OCI-LY1 (cell line): ENCODE results near the gene TNFAIP8L3.

Experiments
- H2AFZ ChIP-seq: fragments of 200-600 bp; sonication (generic), shearing (Covaris generic); 2 replicates; pipeline ENCODE4 v1.6.0; 2014; ENCODE audit warnings: antibody characterized with exemption, mild to moderate bottlenecking, low read length
- H3F3A ChIP-seq: fragments of 200-600 bp; sonication (generic), shearing (Covaris generic); 2 replicates; pipeline ENCODE4 v1.6.0; 2014; ENCODE audit warnings: mild to moderate bottlenecking, antibody characterized with exemption, low read length, moderate library complexity; ENCODE audit not compliant: insufficient read depth
- H3K27ac ChIP-seq: fragments of 200-600 bp; sonication (generic); 2 replicates; pipeline ENCODE4 v1.5.1; 2014; ENCODE audit warnings: low read length, mixed run types, mild to moderate bottlenecking, low read depth; ENCODE audit not compliant: poor library complexity, severe bottlenecking
- H3K27me3 ChIP-seq: fragments of 200-600 bp; sonication (generic); 2 replicates; pipeline ENCODE4 v1.6.0; 2014; ENCODE audit warnings: antibody characterized with exemption, mild to moderate bottlenecking, low read length, moderate library complexity; ENCODE audit not compliant: insufficient read depth
- H3K36me3 ChIP-seq: fragments of 200-600 bp; sonication (generic); 2 replicates; pipeline ENCODE4 v1.6.1; 2014; ENCODE audit warnings: mild to moderate bottlenecking, antibody characterized with exemption, low read length, moderate library complexity, mixed read lengths; ENCODE audit not compliant: insufficient read depth
- H3K4me1 ChIP-seq: fragments of 200-600 bp; sonication (generic); 2 replicates; pipeline ENCODE4 v1.5.1; 2014; ENCODE audit warnings: mild to moderate bottlenecking, low read length, moderate library complexity; ENCODE audit not compliant: insufficient read depth, severe bottlenecking
- H3K4me2 ChIP-seq: fragments of 200-600 bp; sonication (generic), shearing (Covaris generic); 2 replicates; pipeline ENCODE4 v1.6.1; 2014; ENCODE audit warnings: low read length
- H3K4me3 ChIP-seq: fragments of 200-600 bp; sonication (generic); 2 replicates; pipeline ENCODE4 v1.5.1; 2014; ENCODE audit warnings: low read length, low read depth, mild to moderate bottlenecking, mixed read lengths; ENCODE audit not compliant: poor library complexity, severe bottlenecking
- H3K79me2 ChIP-seq: fragments of 200-600 bp; shearing (Covaris generic); 2 replicates; pipeline ENCODE4 v1.6.1; 2016; ENCODE audit warnings: mixed run types, low read length, mixed read lengths; ENCODE audit not compliant: insufficient read depth
- H3K9ac ChIP-seq: fragments of 200-600 bp; sonication (generic), shearing (Covaris generic); 2 replicates; pipeline ENCODE4 v1.6.1; 2014; ENCODE audit warnings: mild to moderate bottlenecking, low read length, mixed read lengths
- H3K9me2 ChIP-seq: fragments of 200-600 bp; sonication (generic), shearing (Covaris generic); 2 replicates; pipeline ENCODE4 v1.6.1; 2014; ENCODE audit warnings: low read depth, mild to moderate bottlenecking, low read length, mixed read lengths
- H3K9me3 ChIP-seq: fragments of 200-600 bp; shearing (Covaris generic); 2 replicates; pipeline ENCODE4 v1.6.1; 2014; ENCODE audit warnings: low read length, mixed read lengths
- H4K20me1 ChIP-seq: fragments of 200-600 bp; sonication (generic), shearing (Covaris generic); 2 replicates; pipeline ENCODE4 v1.6.0; 2016; ENCODE audit warnings: mild to moderate bottlenecking, low read length; ENCODE audit not compliant: insufficient read depth
- CTCF ChIP-seq: fragments of 200-600 bp; sonication (generic), shearing (Covaris generic); IDR thresholded peaks from 2 replicates; pipeline ENCODE4 v1.5.1; 2017; ENCODE audit warnings: mild to moderate bottlenecking, antibody characterized with exemption, low read length, moderate library complexity, mixed read lengths
- EZH2 ChIP-seq: fragments of 200-600 bp; sonication (generic), shearing (Covaris generic); IDR thresholded peaks from 2 replicates; pipeline ENCODE4 v1.8.0; 2017; ENCODE audit warnings: borderline replicate concordance, mixed run types, mild to moderate bottlenecking, antibody characterized with exemption, low read length, moderate library complexity, mixed read lengths

The TNFAIP8L3 gene

DNA sequence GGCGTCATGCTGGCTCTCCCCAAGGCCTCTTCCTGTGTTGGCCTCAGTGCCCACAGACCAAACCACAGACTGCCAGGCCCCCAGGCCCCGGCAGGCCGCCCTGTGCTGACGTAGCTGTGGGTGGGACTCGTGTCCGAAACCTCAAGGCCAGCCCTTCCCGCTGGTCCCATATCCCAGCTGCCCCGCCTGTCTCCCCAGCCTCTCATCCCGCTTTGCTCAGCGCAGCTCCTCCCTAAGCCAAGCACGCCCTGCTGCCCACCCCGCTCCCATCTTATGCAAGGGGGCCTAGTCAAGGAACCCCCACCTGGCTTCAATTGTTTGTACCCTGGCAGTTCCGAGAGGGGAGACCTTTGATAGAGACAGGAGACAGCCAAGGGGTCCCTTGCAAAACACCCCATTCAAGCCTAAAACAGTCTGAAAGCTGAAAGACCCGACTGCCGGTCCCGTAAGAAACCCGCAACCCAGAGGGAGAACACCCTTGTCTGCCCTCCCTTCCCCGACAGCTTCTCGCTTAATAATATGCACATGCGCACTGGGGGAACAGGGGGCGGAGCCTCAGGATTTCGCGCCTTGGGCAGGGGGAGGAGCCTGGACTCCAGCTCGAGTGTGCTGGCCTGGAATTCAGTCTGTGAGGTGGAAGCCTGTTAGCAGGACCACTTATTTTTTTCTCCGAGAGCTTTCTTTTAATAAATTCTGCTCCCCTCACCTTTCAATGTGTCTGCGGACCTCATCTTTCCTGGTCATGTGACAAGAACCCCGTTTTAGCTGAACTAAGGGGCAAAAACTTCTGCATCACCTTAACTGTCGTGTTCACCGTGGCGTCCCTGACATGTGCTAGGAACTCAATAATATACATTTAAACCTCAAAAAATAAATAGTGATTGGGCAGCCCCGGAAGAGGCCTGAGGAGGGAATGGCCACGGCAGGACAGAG is 17.2 kb downstream of the TNFAIP8L3 start:
- no peaks in the 10 kb centered on the region for H3K27me3 ChIP-seq
- H3K79me2 ChIP-seq: no peaks in the 10 kb centered on the region
- H3K4me2 ChIP-seq: no peak overlapping the region
- TF ChIP-seq CTCF (no peak), EZH2 (no peak)
- no peak overlapping the region for H3K4me3 ChIP-seq
- no peaks in the 10 kb centered on the region for H3F3A ChIP-seq
- H3K36me3 ChIP-seq: no peaks in the 10 kb centered on the region
- no peaks in the 10 kb centered on the region for H4K20me1 ChIP-seq
- no peaks in the 10 kb centered on the region for H3K4me1 ChIP-seq
- no peaks in the 10 kb centered on the region for H3K9me2 ChIP-seq
- H3K9ac ChIP-seq: no peak overlapping the region
- H2AFZ ChIP-seq: no peak overlapping the region
- H3K9me3 ChIP-seq: no peaks in the 10 kb centered on the region
- H3K27ac ChIP-seq: no peak overlapping the region

DNA sequence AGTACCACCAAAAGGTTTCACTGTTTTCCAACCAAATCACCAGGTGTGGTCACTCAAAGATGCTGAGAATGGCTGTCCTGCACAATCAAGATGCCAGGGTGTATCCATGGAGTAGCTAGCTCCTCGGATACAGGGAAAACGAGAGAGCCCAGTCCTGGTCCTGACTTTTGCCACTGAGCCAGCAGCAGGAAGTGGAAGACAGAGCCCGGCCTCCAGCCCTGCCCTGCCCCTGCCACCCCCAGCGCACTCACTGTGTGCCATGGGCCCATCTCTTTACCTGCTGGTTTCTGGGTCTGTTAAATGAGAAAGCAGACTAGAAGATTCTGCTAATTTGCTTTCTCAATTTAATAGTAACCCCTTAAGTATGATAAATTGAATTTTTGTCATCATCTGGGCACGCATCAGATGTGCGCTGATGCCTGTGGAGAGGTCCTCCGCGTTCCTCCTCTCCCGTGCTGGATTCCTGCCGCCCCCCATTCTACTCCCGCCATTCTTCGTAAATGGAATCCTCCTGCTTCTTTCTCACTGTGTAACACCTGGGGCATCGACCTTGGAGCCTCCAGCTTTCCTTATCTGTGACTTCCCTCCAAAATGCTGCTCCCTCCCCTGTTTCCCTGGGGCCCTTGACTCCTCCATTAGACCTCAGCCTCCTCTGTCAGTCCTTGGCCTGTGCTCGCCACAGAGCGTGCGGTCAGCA is 18.0 kb downstream of the TNFAIP8L3 start:
- H3K4me1 ChIP-seq: no peaks in the 10 kb centered on the region
- no peak overlapping the region for H2AFZ ChIP-seq
- H3K9ac ChIP-seq: no peak overlapping the region
- H3K27me3 ChIP-seq: no peaks in the 10 kb centered on the region
- no peaks in the 10 kb centered on the region for H3K9me2 ChIP-seq
- no peaks in the 10 kb centered on the region for H3K9me3 ChIP-seq
- H3F3A ChIP-seq: no peaks in the 10 kb centered on the region
- H4K20me1 ChIP-seq: no peaks in the 10 kb centered on the region
- H3K27ac ChIP-seq: no peak overlapping the region
- H3K79me2 ChIP-seq: no peaks in the 10 kb centered on the region
- H3K4me2 ChIP-seq: no peak overlapping the region
- H3K4me3 ChIP-seq: no peak overlapping the region
- no peak for TF ChIP-seq CTCF
- TF ChIP-seq EZH2: no peak
- H3K36me3 ChIP-seq: no peaks in the 10 kb centered on the region

GRCh38 chr15:51075826-51076523 is 18.7 kb downstream of the TNFAIP8L3 start:
- TF ChIP-seq EZH2 (no peak), CTCF (no peak)
- H3K79me2 ChIP-seq: no peaks in the 10 kb centered on the region
- H3K4me3 ChIP-seq: no peak overlapping the region
- H4K20me1 ChIP-seq: no peaks in the 10 kb centered on the region
- H3K9ac ChIP-seq: no peak overlapping the region
- no peaks in the 10 kb centered on the region for H3K9me3 ChIP-seq
- no peaks in the 10 kb centered on the region for H3K4me1 ChIP-seq
- H3K9me2 ChIP-seq: no peaks in the 10 kb centered on the region
- no peak overlapping the region for H2AFZ ChIP-seq
- no peak overlapping the region for H3K4me2 ChIP-seq
- no peak overlapping the region for H3K27ac ChIP-seq
- H3K36me3 ChIP-seq: no peaks in the 10 kb centered on the region
- H3F3A ChIP-seq: no peaks in the 10 kb centered on the region
- no peaks in the 10 kb centered on the region for H3K27me3 ChIP-seq
